WERI-Rb-1 (cell line): ENCODE data around the gene GRAMD1A.
"Not testable (repeated sequence)": the region's sequence is repeated elsewhere in the genome, so short reads cannot be mapped to it uniquely, and the experiment has no call there.

Experiments used
- DNase-seq: peaks from one replicate; pipeline ENCODE4 v3.0.0-alpha.2; 2020
- H3K27ac ChIP-seq: fragments of 250-450 bp; sonication (Bioruptor Pico); 2 replicates; pipeline ENCODE4 v1.5.1; 2020; ENCODE audit warnings: mild to moderate bottlenecking, moderate library complexity
- H3K27me3 ChIP-seq: fragments of 250-450 bp; sonication (Bioruptor Pico); 2 replicates; pipeline ENCODE4 v1.5.1; 2021; ENCODE audit warnings: mild to moderate bottlenecking, low read depth, moderate library complexity; ENCODE audit not compliant: insufficient read depth, severe bottlenecking
- H3K36me3 ChIP-seq: fragments of 250-450 bp; sonication (Bioruptor Pico); 2 replicates; pipeline ENCODE4 v1.5.1; 2020; ENCODE audit warnings: mild to moderate bottlenecking, moderate library complexity
- H3K4me3 ChIP-seq: 2 replicates; pipeline ENCODE4 v1.5.1; 2011; ENCODE audit warnings: low read depth, mild to moderate bottlenecking, control low read depth, low read length
- H3K9me3 ChIP-seq: fragments of 250-450 bp; sonication (Bioruptor Pico); 2 replicates; pipeline ENCODE4 v1.5.1; 2021; ENCODE audit warnings: mild to moderate bottlenecking, moderate library complexity; ENCODE audit not compliant: severe bottlenecking
- CTCF ChIP-seq: IDR thresholded peaks from 2 replicates; pipeline ENCODE4 v1.5.1; 2011; ENCODE audit warnings: low read depth, mild to moderate bottlenecking, control low read depth, inconsistent platforms, low read length

GRAMD1A gene

GRCh38 chr19:34994286-34994642 lies 5.9 kb upstream of the GRAMD1A start:
- Histone ChIP-seq H3K36me3 (no peaks in the 10 kb centered on the region), H3K27ac (no peak overlapping the region)
- no peak for TF ChIP-seq CTCF

GRCh38 chr19:34994643-34995541 lies 5.2 kb upstream of the GRAMD1A start:
- no peak for DNase-seq
- H3K4me3 ChIP-seq, result no peak overlapping the region
- H3K36me3 ChIP-seq, result no peaks in the 10 kb centered on the region
- no peak overlapping the region for H3K27ac ChIP-seq
- H3K27me3 ChIP-seq, result no peaks in the 10 kb centered on the region
- TF ChIP-seq CTCF, result no peak
- H3K9me3 ChIP-seq, result peaks cover 11% of the 10 kb centered on the region

More at GRCh38 chr19:34994286-34994642, 5.9 kb upstream of the GRAMD1A start:
- no peaks in the 10 kb centered on the region for H3K27me3 ChIP-seq
- H3K4me3 ChIP-seq, result no peak overlapping the region
- peaks cover 11% of the 10 kb centered on the region for H3K9me3 ChIP-seq
- DNase-seq, result no peak

- no peak overlapping the region for H3K27ac ChIP-seq
- H3K9me3 ChIP-seq, result peaks cover 11% of the 10 kb centered on the region
- no peak for TF ChIP-seq CTCF
- H3K36me3 ChIP-seq, result no peaks in the 10 kb centered on the region
- no peaks in the 10 kb centered on the region for H3K27me3 ChIP-seq
- H3K4me3 ChIP-seq, result no peak overlapping the region
- no peak for DNase-seq
Measured at GRCh38 chr19:34995551-34995950, 4.6 kb upstream of the GRAMD1A start.

GRCh38 chr19:34997071-34997617 lies 3.0 kb upstream of the GRAMD1A start:
- no peak for DNase-seq
- Histone ChIP-seq H3K9me3 (peaks cover 8% of the 10 kb centered on the region), H3K4me3 (no peak overlapping the region), H3K36me3 (peaks cover 5% of the 10 kb centered on the region), H3K27me3 (no peaks in the 10 kb centered on the region), H3K27ac (no peak overlapping the region)
- no peak for TF ChIP-seq CTCF

GRCh38 chr19:34998224-34998623 lies 1.9 kb upstream of the GRAMD1A start:
- not testable (repeated sequence) for H3K27me3 ChIP-seq, H3K4me3 ChIP-seq, DNase-seq, H3K9me3 ChIP-seq, H3K27ac ChIP-seq
- H3K36me3 ChIP-seq, result peaks cover 15% of the 10 kb centered on the region

GRCh38 chr19:34998777-34999497 lies 1.2 kb upstream of the GRAMD1A start:
- Histone ChIP-seq H3K4me3 (peak overlapping the region; percentile 70), H3K27me3 (no peaks in the 10 kb centered on the region), H3K9me3 (peaks cover 8% of the 10 kb centered on the region), H3K36me3 (peaks cover 18% of the 10 kb centered on the region), H3K27ac (peak overlapping the region; percentile 98)
- no peak for TF ChIP-seq CTCF
- peak; percentile 49 for DNase-seq
